WI38 (cell line): Measurements from ENCODE around the gene AKAP13.

Experiments
- H3K4me3 ChIP-seq: 2 replicates; pipeline ENCODE4 v1.5.1; 2011; ENCODE audit warnings: low read depth, mild to moderate bottlenecking, control low read depth, low read length
- TF ChIP-seq, protein P1 (sequence below): IDR thresholded peaks from 2 replicates; pipeline ENCODE4 v1.5.1; 2012; ENCODE audit warnings: low read depth, mild to moderate bottlenecking, control low read depth, low read length

Gene AKAP13

DNA sequence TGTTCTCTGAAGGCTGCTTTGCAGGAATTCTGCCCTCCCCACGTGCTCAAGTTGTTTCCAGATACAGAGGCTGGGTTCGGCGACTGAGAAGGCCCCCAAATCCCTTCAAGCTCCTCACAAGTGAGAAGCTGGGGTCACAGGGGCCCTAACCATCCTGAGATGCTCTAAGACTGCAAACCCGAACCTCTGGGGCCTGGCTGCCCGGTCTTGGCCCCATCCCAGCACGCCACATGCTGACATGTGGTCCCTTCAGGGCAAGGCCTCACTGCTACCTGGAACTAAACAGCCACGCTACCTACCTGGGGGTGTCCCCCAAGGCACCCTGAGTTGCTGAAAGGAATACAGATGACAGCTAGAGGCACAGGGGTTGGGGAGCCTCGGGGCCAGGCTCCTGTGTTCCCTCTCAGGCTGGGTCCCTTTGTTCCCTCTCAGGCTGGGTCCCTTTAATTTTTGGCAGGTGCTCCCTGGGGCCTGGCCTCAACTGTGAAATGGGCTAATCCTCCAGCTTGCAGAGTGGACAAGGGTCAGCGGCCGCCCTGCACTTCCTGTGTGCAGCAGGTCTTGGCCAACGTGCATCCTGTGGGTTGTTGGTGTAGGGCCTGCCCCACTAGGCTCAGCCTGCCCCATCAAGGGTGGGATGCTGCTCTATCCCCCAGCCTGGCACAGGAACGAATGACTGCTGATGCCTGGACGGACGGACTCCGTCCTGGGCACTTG, 381.8 kb downstream of the AKAP13 start:
- TF ChIP-seq, protein P1, sequence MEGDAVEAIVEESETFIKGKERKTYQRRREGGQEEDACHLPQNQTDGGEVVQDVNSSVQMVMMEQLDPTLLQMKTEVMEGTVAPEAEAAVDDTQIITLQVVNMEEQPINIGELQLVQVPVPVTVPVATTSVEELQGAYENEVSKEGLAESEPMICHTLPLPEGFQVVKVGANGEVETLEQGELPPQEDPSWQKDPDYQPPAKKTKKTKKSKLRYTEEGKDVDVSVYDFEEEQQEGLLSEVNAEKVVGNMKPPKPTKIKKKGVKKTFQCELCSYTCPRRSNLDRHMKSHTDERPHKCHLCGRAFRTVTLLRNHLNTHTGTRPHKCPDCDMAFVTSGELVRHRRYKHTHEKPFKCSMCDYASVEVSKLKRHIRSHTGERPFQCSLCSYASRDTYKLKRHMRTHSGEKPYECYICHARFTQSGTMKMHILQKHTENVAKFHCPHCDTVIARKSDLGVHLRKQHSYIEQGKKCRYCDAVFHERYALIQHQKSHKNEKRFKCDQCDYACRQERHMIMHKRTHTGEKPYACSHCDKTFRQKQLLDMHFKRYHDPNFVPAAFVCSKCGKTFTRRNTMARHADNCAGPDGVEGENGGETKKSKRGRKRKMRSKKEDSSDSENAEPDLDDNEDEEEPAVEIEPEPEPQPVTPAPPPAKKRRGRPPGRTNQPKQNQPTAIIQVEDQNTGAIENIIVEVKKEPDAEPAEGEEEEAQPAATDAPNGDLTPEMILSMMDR = no peak
- H3K4me3 ChIP-seq = no peak overlapping the region

DNA sequence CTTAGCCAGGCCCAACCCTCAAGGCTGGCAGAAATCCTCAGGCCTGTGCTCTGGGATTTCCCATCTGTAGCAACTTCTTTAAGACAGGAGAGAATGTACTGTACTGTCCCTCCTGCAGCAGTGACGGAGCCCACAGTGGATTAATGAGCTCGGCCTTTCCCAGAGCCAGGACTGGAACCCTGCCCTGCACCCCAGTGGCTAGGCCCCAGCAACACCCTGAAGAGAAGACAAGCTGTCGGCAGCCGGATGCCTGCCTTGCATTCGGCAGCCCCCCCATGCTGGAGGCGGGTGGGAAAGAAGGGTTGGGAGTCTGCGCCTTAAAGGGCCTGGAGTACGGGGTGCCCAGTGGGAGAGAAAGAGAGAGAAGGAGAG, 382.3 kb downstream of the AKAP13 start:
- no peak overlapping the region for H3K4me3 ChIP-seq
- TF ChIP-seq, protein P1 = no peak

DNA sequence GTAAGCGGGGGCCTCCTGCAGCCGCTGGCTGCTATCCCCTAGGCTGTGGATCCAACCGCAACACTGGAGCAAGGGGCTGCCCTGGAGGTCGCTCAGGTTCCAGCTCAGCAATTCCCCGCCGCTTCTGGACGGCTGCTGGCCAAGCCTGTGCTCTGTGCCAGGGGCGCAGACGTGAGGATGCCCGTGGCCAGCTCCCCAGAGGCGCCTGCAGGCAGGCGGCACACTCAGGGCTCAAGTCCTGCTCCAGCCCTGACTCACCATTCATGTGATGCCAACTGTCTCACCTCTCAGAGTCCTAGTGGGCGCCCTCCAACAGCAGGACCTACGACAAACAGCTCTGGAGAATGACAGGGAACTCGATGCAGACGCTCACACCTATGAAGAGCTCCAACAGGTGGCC, 382.8 kb downstream of the AKAP13 start:
- H3K4me3 ChIP-seq = no peak overlapping the region
- TF ChIP-seq, protein P1 = no peak

DNA sequence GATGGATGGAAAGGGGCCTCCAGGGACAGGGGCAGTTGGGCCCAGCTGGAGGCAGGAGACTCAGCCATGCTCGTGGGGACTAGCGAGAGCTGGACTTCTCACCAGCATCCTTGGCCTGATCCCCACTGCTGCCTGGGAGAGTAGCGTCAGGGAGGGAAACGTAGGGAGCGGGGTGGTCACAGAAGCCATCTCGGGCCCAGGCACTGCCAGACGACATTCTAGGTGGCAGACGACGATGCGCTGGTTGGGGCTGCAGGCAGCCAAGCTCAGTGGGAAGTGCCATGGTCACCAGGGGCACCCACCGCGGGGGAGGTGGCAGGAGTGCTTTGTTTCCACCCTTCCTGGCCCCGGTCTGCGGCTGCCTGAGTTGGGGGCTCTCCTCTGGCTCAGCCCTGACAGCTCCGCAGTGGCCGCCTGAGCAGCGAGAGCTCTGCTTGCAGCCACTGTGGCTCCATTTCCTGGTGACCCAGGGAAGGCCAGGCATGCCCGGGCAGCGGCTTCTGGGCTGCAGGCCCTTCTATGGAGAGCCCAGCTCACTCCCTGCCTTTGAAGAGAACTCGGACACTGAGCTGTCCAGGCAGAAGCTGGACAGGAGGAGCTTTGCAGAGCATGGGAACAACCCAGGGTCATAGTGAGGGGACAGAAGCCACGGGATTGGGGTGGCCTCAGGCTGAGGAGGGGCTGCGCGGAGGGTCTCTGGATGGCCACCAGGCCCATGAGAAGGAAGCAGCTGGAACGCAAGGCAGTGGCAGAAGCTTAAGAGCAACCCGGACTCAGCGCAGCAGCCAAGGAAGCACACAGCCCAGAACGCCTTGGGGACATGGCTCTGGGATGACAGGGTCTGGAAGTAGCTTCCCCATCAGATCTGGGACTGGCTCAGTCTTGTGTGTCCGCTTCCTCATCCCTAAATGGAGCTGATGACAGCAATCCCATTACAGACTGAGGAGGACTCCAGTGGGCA, 383.6 kb downstream of the AKAP13 start:
- no peak overlapping the region for H3K4me3 ChIP-seq
- TF ChIP-seq, protein P1 = no peak

DNA sequence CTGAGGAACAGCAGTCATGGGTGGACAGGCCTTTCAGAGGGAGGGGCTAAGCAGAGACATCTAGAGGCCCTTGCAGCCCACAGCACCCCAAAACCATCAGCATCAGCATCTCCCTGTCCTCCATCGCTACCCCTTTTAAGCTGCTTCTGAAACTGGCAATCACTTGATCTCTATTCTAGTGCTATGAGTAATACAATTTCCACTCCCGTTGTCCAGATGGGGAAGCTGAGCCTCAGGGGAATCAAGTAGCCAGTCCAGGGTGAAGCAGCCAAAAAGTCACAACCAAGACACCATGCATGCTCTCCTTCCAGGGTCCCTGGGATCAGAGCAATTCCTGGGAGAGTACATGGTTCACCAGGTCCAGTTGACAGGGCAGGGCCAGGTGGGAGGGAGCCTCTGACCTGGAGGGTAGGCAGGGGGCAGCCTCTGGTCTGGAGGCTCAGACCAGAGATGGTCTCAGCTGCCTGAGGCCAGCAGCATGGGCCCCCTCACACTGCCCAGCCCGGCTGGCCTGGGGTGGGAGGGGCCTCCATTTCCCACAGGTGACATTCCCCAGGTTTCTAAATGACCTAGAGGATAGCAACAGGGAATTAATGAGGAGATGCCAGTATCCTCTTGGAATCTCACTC, 384.4 kb downstream of the AKAP13 start:
- no peak overlapping the region for H3K4me3 ChIP-seq
- TF ChIP-seq, protein P1 = no peak

DNA sequence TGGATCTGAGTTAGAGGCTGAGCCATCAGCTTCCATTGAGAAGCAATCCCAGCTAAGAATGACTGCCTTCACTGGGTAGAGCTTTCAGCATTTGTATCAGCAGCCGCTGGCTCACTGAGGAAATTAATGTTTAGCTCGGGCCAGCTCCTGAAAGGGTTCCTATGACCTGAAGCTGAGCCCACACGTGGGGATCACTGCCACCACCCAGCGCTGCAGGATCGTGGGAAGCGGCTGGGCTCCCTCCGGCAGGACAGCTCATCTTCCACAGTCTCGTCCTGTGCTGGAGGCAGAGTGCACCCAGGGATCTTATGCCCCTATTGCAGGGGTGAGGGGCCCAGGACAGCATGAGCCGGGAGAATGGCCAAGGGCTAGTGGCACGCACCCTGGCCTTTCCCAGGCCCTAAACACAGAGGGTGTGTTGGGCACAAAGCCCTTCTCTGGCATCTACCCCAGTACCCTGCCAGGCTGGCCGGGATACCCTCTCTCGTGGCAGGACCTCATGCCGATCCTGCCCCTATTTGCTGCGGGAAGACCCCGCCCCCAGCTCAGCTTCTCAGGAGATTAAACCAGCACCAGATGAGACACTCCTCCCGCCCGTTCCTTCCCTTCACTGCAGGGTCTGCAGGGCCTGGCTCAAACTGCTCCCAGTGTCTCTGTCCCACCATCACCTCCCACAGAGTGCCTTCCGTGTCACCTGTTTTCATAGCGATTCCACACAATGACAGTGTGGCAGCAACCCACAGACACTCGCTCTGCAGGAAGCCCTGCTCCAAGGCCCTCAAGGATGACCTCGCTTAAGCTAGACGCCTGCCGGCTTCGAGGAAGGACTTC, 385.8 kb downstream of the AKAP13 start:
- no peak overlapping the region for H3K4me3 ChIP-seq
- TF ChIP-seq, protein P1 = no peak
